Naive thymus-derived CD8-positive, alpha-beta T cell (primary cell): Measurements from ENCODE around the gene HHAT. TPM values are rescaled to one million over a fixed set of nuclear protein-coding genes. Genes with fewer than 3 reads are reported as not detected.

Source experiments
- ATAC-seq, 2 donors: fragments of 150-1000 bp; cut with Tn5 transposase in 1 of 2; sonication (Bioruptor Pico), chemical (Tn5 transposase) in 1 of 2; 1 replicate in 1 of 2; 2 replicates in 1 of 2; pipeline ENCODE4 v1.10.0; 2021; ENCODE audit warnings: mild to moderate bottlenecking in 2 of 2, moderate library complexity in 2 of 2
- POLR2A ChIA-PET: fragments of 350-600 bp; sonication (Branson Sonifier 250); formaldehyde crosslinking; loops from one replicate; lab custom pipeline; 2021; ENCODE audit warnings: antibody characterized with exemption; lab: Charles Lee
- DNase-seq, 10 donors: peaks; one replicate each; pipeline versions ENCODE4 v3.0.0 to v3.0.0-alpha.2; 2020 to 2022
- H3K27ac Mint-ChIP-seq, 10 donors: one replicate each; pipeline ENCODE4 v1.8.0; 2020 to 2022; ENCODE audit warnings: mild to moderate bottlenecking in 10 of 10, mixed read lengths in 10 of 10, moderate library complexity in 4 of 10, inconsistent platforms in 1 of 10
- H3K27me3 Mint-ChIP-seq, 5 donors: one replicate each; pipeline ENCODE4 v1.8.0; 2021 to 2022; ENCODE audit warnings: mixed read lengths in 5 of 5
- H3K36me3 Mint-ChIP-seq, 3 donors: one replicate each; pipeline ENCODE4 v1.8.0; 2020 to 2022; ENCODE audit warnings: mixed read lengths in 3 of 3, mild to moderate bottlenecking in 2 of 3, inconsistent platforms in 1 of 3
- H3K4me1 Mint-ChIP-seq, 4 donors: one replicate each; pipeline ENCODE4 v1.8.0; 2021 to 2022; ENCODE audit warnings: mixed read lengths in 4 of 4
- H3K4me3 Mint-ChIP-seq, 10 donors: one replicate each; pipeline ENCODE4 v1.8.0; 2020 to 2022; ENCODE audit warnings: mild to moderate bottlenecking in 10 of 10, mixed read lengths in 10 of 10, moderate library complexity in 6 of 10, inconsistent platforms in 1 of 10
- H3K9me3 Mint-ChIP-seq, 9 donors: one replicate each; pipeline ENCODE4 v1.8.0; 2020 to 2022; ENCODE audit warnings: mixed read lengths in 9 of 9, mild to moderate bottlenecking in 3 of 9, inconsistent platforms in 1 of 9, moderate library complexity in 1 of 9
- polyA plus RNA-seq, 3 donors: library from polyadenylated mRNA; unstranded; fragments of 300-500 nt; fragmentation: Illumina TruSeq; gene quantifications; one replicate each; pipeline ENCODE4 v1.2.3, GENCODE V29; 2021
- total RNA-seq, 8 experiments: library from RNA in 2 of 8; stranded (reverse) in 2 of 8; gene quantifications; one replicate each; pipeline ENCODE4 v1.2.3 and lab custom pipeline; 2021 to 2026

The HHAT gene
- total and polyA plus RNA-seq, 5 experiments from 2014 or later, result 0.74 to 1.8 (median 1.5) TPM

- Mint-ChIP-seq H3K4me1 (peaks cover 0 to 8% (median 8%) of the 10 kb centered on the region in 4 donors), H3K27ac (no peak overlapping the region), H3K9me3 (peaks cover 0 to 13% (median 6%) of the 10 kb centered on the region in 9 donors), H3K27me3 (peaks cover 0 to 13% (median 4%) of the 10 kb centered on the region in 5 donors), H3K4me3 (no peak overlapping the region), H3K36me3 (peaks cover 0 to 8% (median 0%) of the 10 kb centered on the region in 3 donors)
- ATAC-seq (no peak), DNase-seq (no peak)
- POLR2A ChIA-PET, result no interaction called here
Observed at GRCh38 chr1:210323957-210324356, 4.7 kb upstream of the HHAT start.

GRCh38 chr1:210325026-210325670, 3.6 kb upstream of the HHAT start:
- POLR2A ChIA-PET, result no interaction called here
- Mint-ChIP-seq H3K27me3 (peaks cover 0 to 13% (median 4%) of the 10 kb centered on the region in 5 donors), H3K4me1 (peaks cover 7 to 20% (median 14%) of the 10 kb centered on the region in 4 donors), H3K9me3 (peaks cover 0 to 13% (median 6%) of the 10 kb centered on the region in 9 donors), H3K27ac (no peak overlapping the region), H3K36me3 (peaks cover 0 to 8% (median 0%) of the 10 kb centered on the region in 3 donors), H3K4me3 (no peak overlapping the region)
- no peak for DNase-seq
- no peak for ATAC-seq

DNA sequence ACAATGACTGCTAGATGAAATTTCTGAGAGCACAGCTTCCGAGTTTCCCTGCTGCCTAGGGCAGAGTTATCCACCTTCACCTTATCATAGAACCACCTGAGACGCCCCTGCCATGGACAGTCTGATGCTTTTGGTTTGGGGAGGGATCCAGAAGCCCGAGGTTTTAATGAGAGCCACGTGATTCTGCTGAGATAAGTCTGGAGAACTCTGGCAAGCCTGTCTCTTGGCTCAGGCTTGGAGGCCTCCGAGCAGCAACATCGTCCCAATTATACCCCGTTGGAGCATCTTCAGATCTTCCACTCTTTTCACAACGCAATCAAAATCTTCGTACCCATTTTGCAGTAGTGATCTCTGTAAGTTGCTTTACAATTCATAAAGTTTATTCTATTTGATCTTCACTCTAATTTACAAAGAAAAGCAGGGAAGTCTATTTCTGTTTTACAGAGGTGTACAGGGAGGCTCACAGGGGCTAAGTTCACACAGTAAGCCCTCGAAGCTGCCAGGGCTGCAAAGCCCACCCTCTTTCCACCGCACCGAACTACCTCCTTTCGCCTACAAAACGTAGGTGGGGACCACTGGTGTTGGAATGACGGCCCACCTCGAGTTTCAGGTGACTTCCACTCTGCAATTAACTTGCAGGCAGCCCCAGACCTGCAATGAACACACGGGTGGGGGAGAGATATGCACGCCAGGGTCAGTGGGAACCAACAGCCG, 513 bp upstream of the HHAT start:
- POLR2A ChIA-PET, result interaction anchor here (1.1 kb wide), 1 partner anchor 500 kb away, joined by 3 read pairs; no protein-coding TSS in a partner anchor

DNA sequence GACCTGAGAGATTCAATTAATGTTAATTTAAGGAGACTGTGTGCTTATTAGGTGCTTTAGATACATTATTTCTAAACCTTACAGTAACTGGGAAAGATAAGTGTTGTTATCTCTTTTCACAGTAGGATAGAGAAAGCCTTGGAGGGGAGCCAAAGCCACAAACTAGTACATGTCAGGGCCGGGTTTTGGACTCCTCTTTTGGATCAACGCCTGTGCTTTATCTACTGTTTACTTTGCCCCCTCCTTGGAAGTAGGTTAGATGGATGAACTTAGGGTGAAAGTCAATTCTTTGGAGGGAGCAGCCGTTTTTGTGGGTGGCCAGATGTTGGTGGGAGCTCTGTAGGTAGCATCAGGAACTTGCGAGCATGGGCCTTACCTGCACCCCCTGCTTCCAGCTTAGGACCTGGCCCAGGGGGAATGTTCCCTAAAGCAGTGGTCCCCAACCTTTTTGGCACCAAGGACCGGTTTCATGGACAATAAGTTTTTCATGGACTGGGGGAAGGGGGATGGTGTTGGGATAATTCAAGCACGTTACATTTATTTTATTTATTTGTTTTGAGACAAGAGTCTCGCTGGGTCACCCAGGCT, 1.7 kb downstream of the HHAT start:
- peaks cover 8 to 36% (median 29%) of the 10 kb centered on the region in 4 donors for H3K4me1 Mint-ChIP-seq
- H3K9me3 Mint-ChIP-seq, result peaks cover 0 to 6% (median 1%) of the 10 kb centered on the region in 9 donors
- peak overlapping the region in 4 of 10 donors; percentile 4 to 92 (median 73) for H3K27ac Mint-ChIP-seq
- ATAC-seq (no peak), DNase-seq (no peak)
- H3K4me3 Mint-ChIP-seq, result peak overlapping the region in 9 of 10 donors; percentile 87 to 98 (median 95)
- POLR2A ChIA-PET, result no interaction called here
- H3K27me3 Mint-ChIP-seq, result peaks cover 0 to 9% (median 2%) of the 10 kb centered on the region in 5 donors
- H3K36me3 Mint-ChIP-seq, result peaks cover 0 to 1% (median 0%) of the 10 kb centered on the region in 3 donors

More for the DNA sequence above, 513 bp upstream of the HHAT start:
- Mint-ChIP-seq H3K4me1 (peaks cover 8 to 36% (median 29%) of the 10 kb centered on the region in 4 donors), H3K4me3 (peak overlapping the region; percentile 87 to 98 (median 94)), H3K36me3 (peaks cover 0 to 8% (median 0%) of the 10 kb centered on the region in 3 donors), H3K9me3 (peaks cover 0 to 10% (median 6%) of the 10 kb centered on the region in 9 donors), H3K27me3 (peaks cover 0 to 9% (median 5%) of the 10 kb centered on the region in 5 donors), H3K27ac (peak overlapping the region; percentile 9 to 92 (median 72))
- DNase-seq (no peak), ATAC-seq (peak in 1 of 2 donors; percentile 6)

DNA sequence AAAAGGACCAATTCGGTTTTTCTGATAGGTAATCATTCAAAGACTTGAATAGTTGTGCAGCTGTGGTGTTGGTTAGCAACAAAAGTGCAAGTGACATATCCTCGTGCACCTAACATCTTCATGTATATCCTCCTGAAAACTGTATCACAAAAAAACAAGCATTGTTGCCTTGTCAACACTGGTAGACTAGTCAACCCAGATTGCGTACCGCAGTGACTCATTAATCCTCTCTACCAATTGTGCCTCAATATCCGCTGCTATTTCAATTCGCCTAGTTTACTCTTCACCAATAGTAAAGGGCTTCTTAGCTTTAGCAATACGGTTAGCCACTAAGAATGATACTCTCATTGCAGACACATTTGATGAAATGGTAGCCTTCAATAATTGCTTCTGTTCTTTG, 3.5 kb downstream of the HHAT start:
- Mint-ChIP-seq H3K9me3 (no peaks in the 10 kb centered on the region), H3K4me1 (peaks cover 8 to 36% (median 29%) of the 10 kb centered on the region in 4 donors), H3K36me3 (no peaks in the 10 kb centered on the region), H3K27ac (peak overlapping the region in 4 of 10 donors; percentile 6 to 81 (median 42)), H3K4me3 (no peak overlapping the region), H3K27me3 (peaks cover 0 to 9% (median 0%) of the 10 kb centered on the region in 5 donors)
- DNase-seq (no peak), ATAC-seq (no peak)
- POLR2A ChIA-PET, result no interaction called here

- Mint-ChIP-seq H3K36me3 (no peaks in the 10 kb centered on the region), H3K27ac (peak overlapping the region in 6 of 10 donors; percentile 0 to 81 (median 24)), H3K27me3 (peaks cover 0 to 9% (median 0%) of the 10 kb centered on the region in 5 donors), H3K4me3 (peak overlapping the region in 1 of 10 donors; percentile 60), H3K4me1 (peaks cover 8 to 36% (median 28%) of the 10 kb centered on the region in 4 donors), H3K9me3 (no peaks in the 10 kb centered on the region)
- POLR2A ChIA-PET, result no interaction called here
- DNase-seq (peak in 5 of 10 donors; percentile 15 to 36 (median 23)), ATAC-seq (peak; percentile 16 to 67)
Observed at GRCh38 chr1:210332719-210333398, 4.2 kb downstream of the HHAT start.

DNA sequence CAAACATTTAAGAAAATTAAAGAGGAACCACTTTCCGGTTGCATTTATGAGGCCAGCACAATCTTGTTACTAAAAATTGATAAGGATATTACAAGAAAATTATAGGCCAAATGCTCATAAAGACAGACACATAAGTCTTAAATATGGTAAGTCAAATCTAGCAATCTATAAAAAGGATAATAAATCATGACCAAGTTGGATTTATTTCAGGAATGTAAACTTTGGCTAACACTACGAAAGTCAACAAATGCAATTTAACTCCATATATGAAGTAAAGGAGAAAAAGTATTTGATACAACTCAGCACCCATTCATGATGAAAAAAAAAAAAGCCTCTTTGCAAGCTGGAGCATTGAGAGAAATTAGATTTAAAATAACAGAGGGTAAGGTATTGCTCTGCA, 6.3 kb downstream of the HHAT start:
- Mint-ChIP-seq H3K9me3 (no peaks in the 10 kb centered on the region), H3K36me3 (no peaks in the 10 kb centered on the region), H3K4me3 (no peak overlapping the region), H3K27ac (no peak overlapping the region), H3K27me3 (peaks cover 0 to 6% (median 0%) of the 10 kb centered on the region in 5 donors), H3K4me1 (peaks cover 3 to 22% (median 15%) of the 10 kb centered on the region in 4 donors)
- DNase-seq, result no peak
- ATAC-seq, result no peak
- POLR2A ChIA-PET, result no interaction called here

DNA sequence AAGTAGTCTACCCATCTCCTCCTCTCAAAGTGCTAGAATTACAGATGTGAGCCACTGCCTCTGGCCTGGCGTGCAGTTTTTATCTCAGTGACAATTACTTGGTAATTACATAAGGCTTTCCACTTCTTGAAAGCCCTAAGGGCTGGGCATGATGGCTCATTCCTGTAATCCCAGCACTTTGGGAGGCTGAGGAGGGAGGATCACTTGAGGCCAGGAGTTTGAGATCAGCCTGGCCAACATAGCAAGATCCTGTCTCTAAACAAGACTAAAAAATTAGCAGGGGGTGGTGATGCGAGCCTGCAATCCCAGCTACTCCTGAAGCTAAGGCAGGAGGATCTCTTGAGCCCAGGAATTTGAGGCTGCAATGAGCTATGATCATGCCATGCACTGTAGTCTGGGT, 7.7 kb downstream of the HHAT start:
- peaks cover 5 to 34% (median 23%) of the 10 kb centered on the region in 4 donors for H3K4me1 Mint-ChIP-seq

DNA sequence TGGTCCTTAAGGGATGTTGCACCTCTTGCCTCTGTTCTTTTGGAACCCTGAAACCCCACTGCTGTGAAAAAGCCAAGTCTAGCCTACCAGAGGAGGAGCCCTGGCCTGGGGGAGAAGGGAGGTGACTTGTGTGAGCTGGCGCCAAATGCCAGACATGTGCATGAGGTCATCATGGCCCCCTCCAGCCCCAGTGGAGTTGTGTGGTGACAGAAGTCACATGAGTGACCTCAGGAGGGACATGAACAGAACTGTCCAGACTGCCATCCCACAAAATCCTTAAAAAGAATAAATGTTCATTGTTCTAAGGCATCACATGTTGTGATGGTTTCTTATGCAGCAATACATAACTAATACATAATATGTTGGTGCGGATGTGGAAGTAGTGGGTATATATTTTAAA, 10.8 kb downstream of the HHAT start:
- Mint-ChIP-seq H3K36me3 (no peaks in the 10 kb centered on the region), H3K27ac (peak overlapping the region in 1 of 10 donors; percentile 42), H3K27me3 (no peaks in the 10 kb centered on the region), H3K4me1 (peaks cover 5 to 24% (median 11%) of the 10 kb centered on the region in 4 donors), H3K9me3 (no peaks in the 10 kb centered on the region), H3K4me3 (no peak overlapping the region)
- POLR2A ChIA-PET, result no interaction called here
- no peak for ATAC-seq
- no peak for DNase-seq

More for the DNA sequence above, 7.7 kb downstream of the HHAT start:
- H3K9me3 Mint-ChIP-seq, result no peaks in the 10 kb centered on the region
- no peak overlapping the region for H3K4me3 Mint-ChIP-seq
- POLR2A ChIA-PET, result no interaction called here
- H3K36me3 Mint-ChIP-seq, result no peaks in the 10 kb centered on the region
- DNase-seq (no peak), ATAC-seq (no peak)
- no peak overlapping the region for H3K27ac Mint-ChIP-seq
- H3K27me3 Mint-ChIP-seq, result peaks cover 0 to 4% (median 0%) of the 10 kb centered on the region in 5 donors

GRCh38 chr1:210340311-210340710, 11.6 kb downstream of the HHAT start:
- H3K36me3 Mint-ChIP-seq, result no peaks in the 10 kb centered on the region
- H3K27ac Mint-ChIP-seq, result peak overlapping the region in 2 of 10 donors; percentile 57 to 70
- peaks cover 5 to 24% (median 11%) of the 10 kb centered on the region in 4 donors for H3K4me1 Mint-ChIP-seq
- peak overlapping the region in 5 of 10 donors; percentile 8 to 35 (median 28) for H3K4me3 Mint-ChIP-seq
- POLR2A ChIA-PET, result no interaction called here
- DNase-seq (no peak), ATAC-seq (no peak)
- H3K9me3 Mint-ChIP-seq, result no peaks in the 10 kb centered on the region
- no peaks in the 10 kb centered on the region for H3K27me3 Mint-ChIP-seq

GRCh38 chr1:210340841-210341240, 12.1 kb downstream of the HHAT start:
- peaks cover 5 to 24% (median 11%) of the 10 kb centered on the region in 4 donors for H3K4me1 Mint-ChIP-seq
- no peaks in the 10 kb centered on the region for H3K9me3 Mint-ChIP-seq
- ATAC-seq (peak in 1 of 2 donors; percentile 32), DNase-seq (peak in 1 of 10 donors; percentile 8)
- H3K4me3 Mint-ChIP-seq, result peak overlapping the region in 4 of 10 donors; percentile 8 to 35 (median 20)
- H3K27ac Mint-ChIP-seq, result peak overlapping the region in 4 of 10 donors; percentile 25 to 70 (median 56)
- H3K27me3 Mint-ChIP-seq, result no peaks in the 10 kb centered on the region
- POLR2A ChIA-PET, result interaction anchor here (1.4 kb wide), 1 partner anchor 20 kb away, joined by 5 read pairs; no protein-coding TSS in a partner anchor
- H3K36me3 Mint-ChIP-seq, result no peaks in the 10 kb centered on the region
